PFSK-1 (cell line): ENCODE results near the gene TMEM82. TPM values are rescaled to one million over a fixed set of nuclear protein-coding genes. Genes with fewer than 3 reads are reported as not detected.

ENCODE experiments used
- FOXP2 ChIP-seq: optimal IDR thresholded peaks from 2 replicates; pipeline ENCODE3; 2011; ENCODE audit warnings: borderline replicate concordance, control low read depth, inconsistent platforms; ENCODE audit not compliant: insufficient read depth; ENCODE audit errors: extremely low read length, extremely low read depth
- POLR2AphosphoS5 ChIP-seq: IDR thresholded peaks from 2 replicates; pipeline ENCODE4 v1.6.1; 2012; ENCODE audit warnings: low read depth, mild to moderate bottlenecking, control low read depth, low read length, moderate library complexity
- REST ChIP-seq, 2 experiments: IDR thresholded peaks; 2 replicates each; pipeline versions ENCODE4 v1.6.1 to v1.8.0; 2011 to 2012; ENCODE audit warnings: low read depth in 2 of 2, low read length in 2 of 2, control low read depth in 1 of 2, inconsistent platforms in 1 of 2, mild to moderate bottlenecking in 1 of 2, moderate library complexity in 1 of 2; ENCODE audit not compliant: insufficient read depth in 1 of 2
- SIN3A ChIP-seq: IDR thresholded peaks from 2 replicates; pipeline ENCODE4 v1.6.1; 2012; ENCODE audit warnings: mild to moderate bottlenecking, low read length, moderate library complexity, borderline replicate concordance; ENCODE audit not compliant: insufficient read depth
- TAF1 ChIP-seq: IDR thresholded peaks from 2 replicates; pipeline ENCODE4 v1.6.1; 2012; ENCODE audit warnings: low read length, control low read depth, borderline replicate concordance; ENCODE audit not compliant: insufficient read depth
- polyA plus RNA-seq: library from polyadenylated mRNA; unstranded; fragments of >200 nt; gene quantifications from one replicate; pipeline ENCODE4 v1.2.1, GENCODE V29; 2012; ENCODE audit warnings: low read depth, missing spikeins; ENCODE audit not compliant: insufficient read length

The TMEM82 gene
- not detected for polyA plus RNA-seq

GRCh38 chr1:15742339-15742801 lies at the start of gene TMEM82:
TSS of gene TMEM82 (plus strand) at chr1:15742499. CDS start at chr1:15742560, 61 bp downstream.
- TF ChIP-seq POLR2AphosphoS5: no peak
- TF ChIP-seq FOXP2: no peak
- TF ChIP-seq REST (IDR thresholded peaks at IDR 0.05; ENCODE audit: insufficient read depth in 1 of 2, low read depth in 2 of 2, low read length in 2 of 2): no peak
- TF ChIP-seq SIN3A: no peak
- no peak for TF ChIP-seq TAF1

GRCh38 chr1:15693371-15693770 lies 48.9 kb upstream of the TMEM82 start:
- TF ChIP-seq SIN3A (no peak), TAF1 (no peak), POLR2AphosphoS5 (no peak), REST (IDR thresholded peaks at IDR 0.05; ENCODE audit: insufficient read depth in 1 of 2, low read depth in 2 of 2, low read length in 2 of 2) (no peak), FOXP2 (no peak)

- no peak for TF ChIP-seq REST (IDR thresholded peaks at IDR 0.05; ENCODE audit: insufficient read depth in 1 of 2, low read depth in 2 of 2, low read length in 2 of 2)
- no peak for TF ChIP-seq TAF1
- TF ChIP-seq POLR2AphosphoS5: no peak
- TF ChIP-seq FOXP2: no peak
- TF ChIP-seq SIN3A: no peak
Measured at GRCh38 chr1:15696956-15697521, 45.3 kb upstream of the TMEM82 start.

GRCh38 chr1:15698201-15698600 lies 44.1 kb upstream of the TMEM82 start:
- TF ChIP-seq FOXP2 (no peak), SIN3A (no peak), POLR2AphosphoS5 (no peak), TAF1 (no peak), REST (IDR thresholded peaks at IDR 0.05; ENCODE audit: insufficient read depth in 1 of 2, low read depth in 2 of 2, low read length in 2 of 2) (no peak)

- TF ChIP-seq FOXP2 (no peak), SIN3A (no peak), REST (IDR thresholded peaks at IDR 0.05; ENCODE audit: insufficient read depth in 1 of 2, low read depth in 2 of 2, low read length in 2 of 2) (no peak), TAF1 (no peak), POLR2AphosphoS5 (no peak)
Measured at GRCh38 chr1:15700508-15700907, 41.8 kb upstream of the TMEM82 start.
